Neural cell (in vitro differentiated cells): Measurements from ENCODE around the gene KCND2.

Experiments
- RAD21 ChIP-seq: fragments of 450-650 bp; conservative IDR thresholded peaks from 2 replicates; pipeline ENCODE4 v1.6.1; 2014; ENCODE audit warnings: antibody characterized with exemption, mild to moderate bottlenecking, moderate library complexity
- TF ChIP-seq, protein P1 (sequence below): fragments of 450-650 bp; IDR thresholded peaks from 2 replicates; pipeline ENCODE4 v1.5.1; 2014; ENCODE audit warnings: antibody characterized with exemption, mild to moderate bottlenecking, moderate library complexity; ENCODE audit not compliant: poor library complexity, severe bottlenecking

DNA sequence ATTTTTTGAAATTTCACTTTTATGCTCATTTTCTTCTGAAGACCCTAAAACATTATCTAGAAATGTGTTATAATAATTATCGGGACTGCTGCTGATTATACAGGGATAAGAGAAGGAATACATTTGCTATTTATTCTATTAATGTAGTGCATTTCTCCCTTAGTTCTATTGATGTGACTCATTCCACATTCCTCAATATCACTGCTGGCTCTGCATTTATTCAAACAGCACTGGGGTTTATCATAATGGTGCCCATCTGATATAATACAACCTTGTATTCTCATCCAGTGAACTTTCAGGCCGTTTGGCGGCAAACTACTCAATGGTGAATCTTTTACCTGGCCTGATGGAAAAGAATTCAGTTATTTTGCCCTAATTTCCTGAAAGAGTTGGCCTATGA is 7.8 kb downstream of the KCND2 start:
- TF ChIP-seq, protein P1, sequence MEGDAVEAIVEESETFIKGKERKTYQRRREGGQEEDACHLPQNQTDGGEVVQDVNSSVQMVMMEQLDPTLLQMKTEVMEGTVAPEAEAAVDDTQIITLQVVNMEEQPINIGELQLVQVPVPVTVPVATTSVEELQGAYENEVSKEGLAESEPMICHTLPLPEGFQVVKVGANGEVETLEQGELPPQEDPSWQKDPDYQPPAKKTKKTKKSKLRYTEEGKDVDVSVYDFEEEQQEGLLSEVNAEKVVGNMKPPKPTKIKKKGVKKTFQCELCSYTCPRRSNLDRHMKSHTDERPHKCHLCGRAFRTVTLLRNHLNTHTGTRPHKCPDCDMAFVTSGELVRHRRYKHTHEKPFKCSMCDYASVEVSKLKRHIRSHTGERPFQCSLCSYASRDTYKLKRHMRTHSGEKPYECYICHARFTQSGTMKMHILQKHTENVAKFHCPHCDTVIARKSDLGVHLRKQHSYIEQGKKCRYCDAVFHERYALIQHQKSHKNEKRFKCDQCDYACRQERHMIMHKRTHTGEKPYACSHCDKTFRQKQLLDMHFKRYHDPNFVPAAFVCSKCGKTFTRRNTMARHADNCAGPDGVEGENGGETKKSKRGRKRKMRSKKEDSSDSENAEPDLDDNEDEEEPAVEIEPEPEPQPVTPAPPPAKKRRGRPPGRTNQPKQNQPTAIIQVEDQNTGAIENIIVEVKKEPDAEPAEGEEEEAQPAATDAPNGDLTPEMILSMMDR = no peak
- TF ChIP-seq RAD21 = no peak
